Lower lobe of right lung (tissue), 2 donors: ENCODE measurements around the gene PHACTR3. TPM values are rescaled to one million over a fixed set of nuclear protein-coding genes. Genes with fewer than 3 reads are reported as not detected.

Source experiments
- ATAC-seq, 2 donors: fragments of 200-7000 bp; cut with Tn5 transposase; one replicate each; pipeline ENCODE4 v1.9.1; 2020 to 2022; ENCODE audit warnings: mild to moderate bottlenecking in 2 of 2, moderate library complexity in 2 of 2
- DNase-seq: peaks from one replicate; pipeline ENCODE4 v3.0.0-alpha.2; 2020
- H3K27ac ChIP-seq: fragments of 200-600 bp; one replicate; pipeline ENCODE4 v1.8.0; 2022
- H3K27me3 ChIP-seq: fragments of 200-600 bp; one replicate; pipeline ENCODE4 v1.8.0; 2022; ENCODE audit warnings: low read depth
- H3K36me3 ChIP-seq: fragments of 200-600 bp; one replicate; pipeline ENCODE4 v1.8.0; 2022; ENCODE audit warnings: mild to moderate bottlenecking
- H3K4me1 ChIP-seq: fragments of 200-600 bp; one replicate; pipeline ENCODE4 v1.8.0; 2022
- H3K4me3 ChIP-seq: fragments of 200-600 bp; one replicate; pipeline ENCODE4 v1.8.0; 2022; ENCODE audit warnings: mild to moderate bottlenecking
- H3K9me3 ChIP-seq: fragments of 200-600 bp; one replicate; pipeline ENCODE4 v1.8.0; 2022
- CTCF ChIP-seq: fragments of 200-600 bp; IDR thresholded peaks from one replicate; pipeline ENCODE4 v1.8.0; 2022; ENCODE audit warnings: antibody characterized with exemption, mild to moderate bottlenecking
- intact Hi-C: fragments of 100-400 bp; cut with DNase I; formaldehyde crosslinking; loops from one replicate; pipeline ENCODE4 v1.11.0; 2022
- total RNA-seq: library from RNA; stranded (reverse); fragmentation: NEBNext Ultra II Directional; extraction: Animal tissue kit (Norgen Biotek cat#: 25700); gene quantifications from one replicate; pipeline ENCODE4 v1.2.1, GENCODE V29; 2021
- donor health status: DM: no; HTN: yes; CAD: no; lungs with severe emphysema.

PHACTR3 gene
- total RNA-seq, 1 donor from 2014 or later, result 9.0 TPM

GRCh38 chr20:59783641-59784010, 179.3 kb downstream of the PHACTR3 start:
- no peaks in the 10 kb centered on the region for H3K36me3 ChIP-seq
- peaks cover 7% of the 10 kb centered on the region for H3K27me3 ChIP-seq
- no peak overlapping the region for H3K4me3 ChIP-seq
- intact Hi-C loops, result loop anchor here (10.0 kb wide), 1 partner anchor 61 kb away; no protein-coding TSS in a partner anchor
- no peaks in the 10 kb centered on the region for H3K4me1 ChIP-seq
- no peak for ATAC-seq
- TF ChIP-seq CTCF, result no peak
- H3K9me3 ChIP-seq, result no peaks in the 10 kb centered on the region
- DNase-seq, result no peak
- no peak overlapping the region for H3K27ac ChIP-seq

- intact Hi-C loops, result loop anchor here (10.0 kb wide), 1 partner anchor 60 kb away; no protein-coding TSS in a partner anchor
- no peak for TF ChIP-seq CTCF
- no peaks in the 10 kb centered on the region for H3K9me3 ChIP-seq
Measured at GRCh38 chr20:59784365-59784764, 180.0 kb downstream of the PHACTR3 start.

GRCh38 chr20:59784791-59785668, 180.7 kb downstream of the PHACTR3 start:
- ATAC-seq (no peak), DNase-seq (no peak)
- H3K36me3 ChIP-seq, result no peaks in the 10 kb centered on the region
- H3K4me3 ChIP-seq, result no peak overlapping the region
- no peak for TF ChIP-seq CTCF
- peaks cover 10% of the 10 kb centered on the region for H3K27me3 ChIP-seq
- H3K4me1 ChIP-seq, result no peaks in the 10 kb centered on the region
- intact Hi-C loops, result loop anchor here (10.0 kb wide), 1 partner anchor 60 kb away; no protein-coding TSS in a partner anchor
- H3K27ac ChIP-seq, result no peak overlapping the region
- no peaks in the 10 kb centered on the region for H3K9me3 ChIP-seq

More at GRCh38 chr20:59784365-59784764, 180.0 kb downstream of the PHACTR3 start:
- DNase-seq, result no peak
- Histone ChIP-seq H3K4me3 (no peak overlapping the region), H3K36me3 (no peaks in the 10 kb centered on the region), H3K4me1 (no peaks in the 10 kb centered on the region), H3K27me3 (peaks cover 7% of the 10 kb centered on the region), H3K27ac (no peak overlapping the region)
- ATAC-seq, result no peak

- Histone ChIP-seq H3K4me1 (no peaks in the 10 kb centered on the region), H3K36me3 (no peaks in the 10 kb centered on the region), H3K27ac (no peak overlapping the region), H3K4me3 (no peak overlapping the region), H3K27me3 (peaks cover 10% of the 10 kb centered on the region), H3K9me3 (no peaks in the 10 kb centered on the region)
- DNase-seq (no peak), ATAC-seq (no peak)
- intact Hi-C loops, result loop anchor here (10.0 kb wide), 1 partner anchor 59 kb away; no protein-coding TSS in a partner anchor
- no peak for TF ChIP-seq CTCF
Measured at GRCh38 chr20:59785669-59785959, 181.3 kb downstream of the PHACTR3 start.

- no peak for TF ChIP-seq CTCF
- intact Hi-C loops, result loop anchor here (10.0 kb wide), 1 partner anchor 59 kb away; no protein-coding TSS in a partner anchor
- Histone ChIP-seq H3K4me3 (no peak overlapping the region), H3K4me1 (no peaks in the 10 kb centered on the region), H3K9me3 (no peaks in the 10 kb centered on the region), H3K27ac (no peak overlapping the region), H3K27me3 (peaks cover 10% of the 10 kb centered on the region), H3K36me3 (no peaks in the 10 kb centered on the region)
- ATAC-seq (no peak), DNase-seq (no peak)
Measured at GRCh38 chr20:59785986-59786795, 181.9 kb downstream of the PHACTR3 start.
